GM20000 (cell line): Measurements from ENCODE around the gene CHST5.

Experiments
- DNase-seq: peaks from one replicate; pipeline ENCODE4 v3.0.0; 2012; ENCODE audit warnings: low spot score
- CTCF ChIP-seq: IDR thresholded peaks from 2 replicates; pipeline ENCODE4 v1.5.1; 2012; ENCODE audit warnings: mild to moderate bottlenecking, control low read depth; ENCODE audit errors: extremely low read depth, missing control alignments

Gene CHST5

GRCh38 chr16:75559564-75560372, 23.9 kb upstream of the CHST5 start:
- DNase-seq: no peak
- no peak for TF ChIP-seq CTCF

- no peak for DNase-seq
- TF ChIP-seq CTCF: no peak
Measured at GRCh38 chr16:75558846-75559401, 23.0 kb upstream of the CHST5 start.

GRCh38 chr16:75556431-75556950, 20.6 kb upstream of the CHST5 start:
- DNase-seq: no peak
- TF ChIP-seq CTCF: no peak

- peak; percentile 97 for DNase-seq
Measured at GRCh38 chr16:75555707-75556430, 20.0 kb upstream of the CHST5 start, which contains the start of gene TMEM231. Gene TMEM231, minus strand, starts transcription at chr16:75556252. Its CDS starts 43 bp downstream, at chr16:75556209.

GRCh38 chr16:75555213-75555706, 19.4 kb upstream of the CHST5 start:
- peak; percentile 77 for DNase-seq
- no peak for TF ChIP-seq CTCF

More at GRCh38 chr16:75555707-75556430, 20.0 kb upstream of the CHST5 start, which contains the start of gene TMEM231:
- no peak for TF ChIP-seq CTCF

- DNase-seq: no peak
- TF ChIP-seq CTCF: no peak
Measured at GRCh38 chr16:75552951-75553350, 17.0 kb upstream of the CHST5 start.
